MM.1S (cell line): Measurements from ENCODE around the gene UCP3.

Source experiments
- DNase-seq: peaks from one replicate; pipeline ENCODE4 v3.0.0-alpha.2; 2015
- H2AFZ ChIP-seq: fragments of 300-600 bp; sonication (generic); 2 replicates; pipeline ENCODE4 v1.6.0; 2016; ENCODE audit warnings: antibody characterized with exemption, low read length
- H3F3A ChIP-seq: fragments of 300-600 bp; sonication (generic); 2 replicates; pipeline ENCODE4 v1.6.1; 2016; ENCODE audit warnings: mild to moderate bottlenecking, antibody characterized with exemption, low read length, moderate library complexity, mixed read lengths; ENCODE audit not compliant: insufficient read depth
- H3K27ac ChIP-seq: fragments of 300-600 bp; sonication (generic); 2 replicates; pipeline ENCODE4 v1.5.1; 2016; ENCODE audit warnings: mild to moderate bottlenecking, low read length
- H3K27me3 ChIP-seq: fragments of 300-600 bp; sonication (generic); replicated peaks from 2 replicates; pipeline ENCODE4 v1.6.0; 2016; ENCODE audit warnings: low read length; ENCODE audit not compliant: insufficient read depth
- H3K36me3 ChIP-seq: fragments of 300-600 bp; sonication (generic); replicated peaks from 2 replicates; pipeline ENCODE4 v1.6.1; 2016; ENCODE audit warnings: mild to moderate bottlenecking, low read length, mixed read lengths; ENCODE audit not compliant: insufficient read depth
- H3K4me1 ChIP-seq: fragments of 300-600 bp; sonication (generic); 2 replicates; pipeline ENCODE4 v1.6.1; 2016; ENCODE audit warnings: low read length, mixed read lengths
- H3K4me2 ChIP-seq: fragments of 300-600 bp; sonication (generic); 2 replicates; pipeline ENCODE4 v1.6.0; 2016; ENCODE audit warnings: low read depth, low read length
- H3K4me3 ChIP-seq: fragments of 300-600 bp; sonication (generic); 2 replicates; pipeline ENCODE4 v1.5.1; 2016; ENCODE audit warnings: low read length, mixed read lengths
- H3K79me2 ChIP-seq: fragments of 300-600 bp; sonication (generic); 2 replicates; pipeline ENCODE4 v1.6.1; 2016; ENCODE audit warnings: mixed run types, low read length, mixed read lengths
- H3K9ac ChIP-seq: fragments of 300-600 bp; sonication (generic); 2 replicates; pipeline ENCODE4 v1.6.1; 2016; ENCODE audit warnings: low read length, mixed read lengths
- H3K9me2 ChIP-seq: fragments of 300-600 bp; sonication (generic); replicated peaks from 2 replicates; pipeline ENCODE4 v1.6.1; 2016; ENCODE audit warnings: mild to moderate bottlenecking, low read length, mixed read lengths; ENCODE audit not compliant: insufficient read depth
- H3K9me3 ChIP-seq: fragments of 300-600 bp; sonication (generic); replicated peaks from 2 replicates; pipeline ENCODE4 v1.6.1; 2016; ENCODE audit warnings: mild to moderate bottlenecking, low read length, mixed read lengths; ENCODE audit not compliant: insufficient read depth
- H4K20me1 ChIP-seq: fragments of 300-600 bp; sonication (generic); 2 replicates; pipeline ENCODE4 v1.6.1; 2016; ENCODE audit warnings: mild to moderate bottlenecking, low read length, moderate library complexity, mixed read lengths; ENCODE audit not compliant: insufficient read depth
- EZH2 ChIP-seq: fragments of 300-600 bp; sonication (generic); optimal IDR thresholded peaks from 2 replicates; pipeline ENCODE3; 2017; ENCODE audit warnings: low read depth, mild to moderate bottlenecking, antibody characterized with exemption, low read length, mixed read lengths
- EZH2phosphoT487 ChIP-seq: fragments of 300-600 bp; sonication (generic); IDR thresholded peaks from 2 replicates; pipeline ENCODE4 v1.6.1; 2018; ENCODE audit warnings: antibody characterized with exemption, low read length
- TF ChIP-seq, protein P1 (sequence below): fragments of 300-600 bp; sonication (generic); IDR thresholded peaks from 2 replicates; pipeline ENCODE4 v1.5.1; 2016; ENCODE audit warnings: antibody characterized with exemption, low read length, mixed read lengths

The UCP3 gene

DNA sequence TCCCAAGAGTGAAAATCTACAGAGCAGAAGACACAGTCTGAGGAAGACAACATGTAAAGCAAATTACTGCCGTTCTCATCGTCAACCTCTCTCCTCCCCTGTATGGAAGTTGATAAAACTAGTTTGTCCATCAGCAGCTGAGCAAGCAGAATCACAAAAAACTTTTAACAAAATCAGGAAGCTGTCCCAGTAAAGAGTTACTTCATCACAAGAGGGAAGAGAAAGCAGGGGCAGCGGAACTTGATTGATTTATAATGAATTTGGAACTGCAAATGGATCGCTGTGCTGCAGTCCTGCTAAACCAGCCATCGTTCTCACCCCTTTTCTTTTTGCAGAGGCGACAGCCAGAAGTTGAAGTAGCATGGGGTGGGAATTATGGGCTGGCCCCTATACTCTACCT is 13.7 kb upstream of the UCP3 start:
- Histone ChIP-seq H4K20me1 (no peaks in the 10 kb centered on the region), H3K9me2 (no peaks in the 10 kb centered on the region), H3K4me1 (no peaks in the 10 kb centered on the region; the same call in 1 of the 2 replicates), H3K36me3 (no peaks in the 10 kb centered on the region), H3K9me3 (no peaks in the 10 kb centered on the region), H3K4me2 (no peak overlapping the region), H3K27ac (no peak overlapping the region), H3K27me3 (no peaks in the 10 kb centered on the region), H2AFZ (no peak overlapping the region), H3K9ac (no peak overlapping the region), H3F3A (no peaks in the 10 kb centered on the region), H3K4me3 (no peak overlapping the region), H3K79me2 (no peaks in the 10 kb centered on the region)
- TF ChIP-seq, protein P1, sequence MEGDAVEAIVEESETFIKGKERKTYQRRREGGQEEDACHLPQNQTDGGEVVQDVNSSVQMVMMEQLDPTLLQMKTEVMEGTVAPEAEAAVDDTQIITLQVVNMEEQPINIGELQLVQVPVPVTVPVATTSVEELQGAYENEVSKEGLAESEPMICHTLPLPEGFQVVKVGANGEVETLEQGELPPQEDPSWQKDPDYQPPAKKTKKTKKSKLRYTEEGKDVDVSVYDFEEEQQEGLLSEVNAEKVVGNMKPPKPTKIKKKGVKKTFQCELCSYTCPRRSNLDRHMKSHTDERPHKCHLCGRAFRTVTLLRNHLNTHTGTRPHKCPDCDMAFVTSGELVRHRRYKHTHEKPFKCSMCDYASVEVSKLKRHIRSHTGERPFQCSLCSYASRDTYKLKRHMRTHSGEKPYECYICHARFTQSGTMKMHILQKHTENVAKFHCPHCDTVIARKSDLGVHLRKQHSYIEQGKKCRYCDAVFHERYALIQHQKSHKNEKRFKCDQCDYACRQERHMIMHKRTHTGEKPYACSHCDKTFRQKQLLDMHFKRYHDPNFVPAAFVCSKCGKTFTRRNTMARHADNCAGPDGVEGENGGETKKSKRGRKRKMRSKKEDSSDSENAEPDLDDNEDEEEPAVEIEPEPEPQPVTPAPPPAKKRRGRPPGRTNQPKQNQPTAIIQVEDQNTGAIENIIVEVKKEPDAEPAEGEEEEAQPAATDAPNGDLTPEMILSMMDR, result no peak
- no peak for TF ChIP-seq EZH2phosphoT487
- no peak for TF ChIP-seq EZH2
- DNase-seq, result no peak

DNA sequence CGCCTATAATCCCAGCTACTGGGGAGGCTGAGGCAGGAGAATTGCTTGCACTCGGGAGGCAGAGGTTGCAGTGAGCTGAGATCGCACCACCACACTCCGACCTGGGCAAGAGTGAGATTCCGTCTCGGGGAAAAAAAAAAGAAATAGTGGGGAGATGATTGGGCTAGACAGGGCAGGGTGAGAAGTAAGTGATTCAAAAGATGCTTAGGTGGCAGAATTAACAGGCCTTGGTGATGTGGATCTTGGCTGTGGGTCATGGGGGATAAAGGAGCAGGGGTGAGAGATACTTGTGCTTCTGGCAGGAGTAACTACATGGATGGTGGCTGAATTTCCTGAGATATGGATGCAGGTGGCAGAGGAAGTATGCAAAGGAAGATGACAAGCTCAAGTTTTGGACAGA is 13.1 kb upstream of the UCP3 start:
- no peak overlapping the region for H3K4me3 ChIP-seq
- H3K9ac ChIP-seq, result no peak overlapping the region
- no peak overlapping the region for H3K4me2 ChIP-seq
- no peak overlapping the region for H3K27ac ChIP-seq
- H2AFZ ChIP-seq, result no peak overlapping the region
- H3K4me1 ChIP-seq, result no peaks in the 10 kb centered on the region; the same call in 1 of the 2 replicates
- no peaks in the 10 kb centered on the region for H3F3A ChIP-seq
- no peaks in the 10 kb centered on the region for H3K79me2 ChIP-seq
- no peaks in the 10 kb centered on the region for H3K27me3 ChIP-seq
- H4K20me1 ChIP-seq, result no peaks in the 10 kb centered on the region
- H3K36me3 ChIP-seq, result no peaks in the 10 kb centered on the region
- H3K9me3 ChIP-seq, result no peaks in the 10 kb centered on the region
- DNase-seq, result no peak
- TF ChIP-seq, protein P1, result no peak
- TF ChIP-seq EZH2phosphoT487, result no peak
- TF ChIP-seq EZH2, result no peak
- no peaks in the 10 kb centered on the region for H3K9me2 ChIP-seq

DNA sequence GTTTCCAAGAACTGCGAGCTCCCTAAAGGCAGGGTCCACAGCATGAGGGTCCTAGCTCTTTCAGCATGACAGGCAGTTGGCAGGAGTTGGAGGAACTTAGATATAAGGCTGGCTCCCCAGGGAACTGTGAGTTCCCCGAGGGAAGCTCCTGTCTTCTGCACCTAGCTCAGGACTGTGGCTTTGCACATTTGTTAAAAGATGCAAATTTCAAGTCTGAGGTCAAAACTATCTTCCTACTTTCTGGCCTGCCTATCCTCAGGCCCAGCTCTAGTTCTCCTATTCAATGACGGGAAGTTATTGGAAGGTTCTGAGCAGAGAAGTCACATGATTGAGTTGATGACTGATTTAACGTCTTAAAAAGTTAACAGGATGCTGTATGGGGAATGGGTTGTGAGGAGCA is 11.7 kb upstream of the UCP3 start:
- H3F3A ChIP-seq, result peaks cover under 1% of the 10 kb centered on the region; the same call in 1 of the 2 replicates
- H3K4me2 ChIP-seq, result no peak overlapping the region
- H3K9ac ChIP-seq, result no peak overlapping the region
- DNase-seq, result no peak
- no peak overlapping the region for H3K27ac ChIP-seq
- no peaks in the 10 kb centered on the region for H4K20me1 ChIP-seq
- TF ChIP-seq EZH2, result no peak
- TF ChIP-seq, protein P1, result no peak
- no peak for TF ChIP-seq EZH2phosphoT487
- H3K4me1 ChIP-seq, result peaks cover 1% of the 10 kb centered on the region
- no peaks in the 10 kb centered on the region for H3K27me3 ChIP-seq
- no peaks in the 10 kb centered on the region for H3K9me2 ChIP-seq
- no peak overlapping the region for H3K4me3 ChIP-seq
- H3K79me2 ChIP-seq, result no peaks in the 10 kb centered on the region
- H3K9me3 ChIP-seq, result no peaks in the 10 kb centered on the region
- H2AFZ ChIP-seq, result no peak overlapping the region
- H3K36me3 ChIP-seq, result no peaks in the 10 kb centered on the region
